B cell (primary cell): ENCODE data around the gene SMTNL2. TPM values are rescaled to one million over a fixed set of nuclear protein-coding genes. Genes with fewer than 3 reads are reported as not detected.

Experiments
- ATAC-seq: fragments of 200-7000 bp; cut with Tn5 transposase; one replicate; pipeline ENCODE4 v1.10.0; 2021; ENCODE audit warnings: low read depth, mild to moderate bottlenecking, moderate number of reproducible peaks, moderate library complexity
- CTCF ChIA-PET: fragments of 350-600 bp; sonication (Branson Sonifier 250); formaldehyde crosslinking; loops from one replicate; lab custom pipeline; 2021; ENCODE audit warnings: antibody characterized with exemption, inconsistent platforms; lab: Charles Lee
- POLR2A ChIA-PET: fragments of 350-600 bp; sonication (Branson Sonifier 250); formaldehyde crosslinking; loops from one replicate; lab custom pipeline; 2021; ENCODE audit warnings: antibody characterized with exemption; lab: Charles Lee
- DNase-seq: peaks from one replicate; pipeline ENCODE4 v3.0.0; 2013
- H2AFZ ChIP-seq: 2 replicates; pipeline ENCODE4 v1.6.1; 2012; ENCODE audit warnings: mild to moderate bottlenecking, low read depth, low read length; ENCODE audit not compliant: insufficient read depth, poor library complexity, severe bottlenecking
- H3K27ac ChIP-seq, 2 donors: 1 replicate in 1 of 2; 2 replicates in 1 of 2; pipeline ENCODE4 v1.5.1; 2012 to 2013; ENCODE audit warnings: low read length in 2 of 2, mild to moderate bottlenecking in 2 of 2, moderate library complexity in 1 of 2
- H3K27me3 ChIP-seq, 4 experiments: fragments of 200-600 bp in 1 of 4; sonication (generic) in 1 of 4; replicated peaks in 1 of 4; 1 replicate in 2 of 4; 2 replicates in 2 of 4; pipeline versions ENCODE4 v1.6.1 to v1.7.0; 2013 to 2016; ENCODE audit warnings: low read length in 3 of 4, mild to moderate bottlenecking in 2 of 4, mixed read lengths in 1 of 4, moderate library complexity in 1 of 4; ENCODE audit not compliant: insufficient read depth in 4 of 4, control insufficient read depth in 3 of 4; ENCODE audit errors: control extremely low read depth in 1 of 4
- H3K36me3 ChIP-seq, 2 experiments: replicated peaks in 1 of 2; 1 replicate in 1 of 2; 2 replicates in 1 of 2; pipeline versions ENCODE4 v1.6.1 to v1.7.1; 2013; ENCODE audit warnings: low read length in 1 of 2; ENCODE audit not compliant: insufficient read depth in 2 of 2, control insufficient read depth in 1 of 2; ENCODE audit errors: control extremely low read depth in 1 of 2, extremely low read depth in 1 of 2
- H3K4me1 ChIP-seq, 2 donors: fragments of 200-600 bp in 1 of 2; sonication (generic) in 1 of 2; 1 replicate in 1 of 2; 2 replicates in 1 of 2; pipeline versions ENCODE4 v1.5.1 to v1.6.1; 2013 to 2017; ENCODE audit warnings: low read length in 2 of 2; ENCODE audit not compliant: control insufficient read depth in 2 of 2, insufficient read depth in 2 of 2
- H3K4me2 ChIP-seq: replicated peaks from 2 replicates; pipeline ENCODE3; 2012; ENCODE audit warnings: mild to moderate bottlenecking, low read depth, low read length; ENCODE audit not compliant: poor library complexity, severe bottlenecking
- H3K4me3 ChIP-seq, 5 experiments: fragments of 200-600 bp in 1 of 5; sonication (generic) in 1 of 5; 1 replicate in 3 of 5; 2 replicates in 2 of 5; pipeline versions ENCODE4 v1.5.1 to v1.7.0; 2011 to 2016; ENCODE audit warnings: low read length in 4 of 5, mild to moderate bottlenecking in 4 of 5, low read depth in 2 of 5, control low read depth in 1 of 5, moderate library complexity in 1 of 5; ENCODE audit not compliant: insufficient read depth in 1 of 5; ENCODE audit errors: control extremely low read depth in 1 of 5, extremely low read depth in 1 of 5
- H3K79me2 ChIP-seq: fragments of 200-600 bp; sonication (generic); one replicate; pipeline ENCODE4 v1.6.0; 2016; ENCODE audit warnings: low read length; ENCODE audit not compliant: control insufficient read depth, insufficient read depth
- H3K9ac ChIP-seq: fragments of 200-600 bp; sonication (generic); 2 replicates; pipeline ENCODE4 v1.6.1; 2017; ENCODE audit warnings: mild to moderate bottlenecking, low read length, moderate library complexity
- H3K9me3 ChIP-seq, 3 donors: one replicate each; pipeline versions ENCODE4 v1.6.1 to v1.7.1; 2013; ENCODE audit warnings: low read length in 2 of 3; ENCODE audit not compliant: control insufficient read depth in 2 of 3, insufficient read depth in 1 of 3; ENCODE audit errors: control extremely low read depth in 1 of 3
- H4K20me1 ChIP-seq: 2 replicates; pipeline ENCODE4 v1.6.0; 2012; ENCODE audit warnings: mild to moderate bottlenecking, low read length; ENCODE audit not compliant: insufficient read depth, control insufficient read depth, poor library complexity, severe bottlenecking
- H3K27ac Mint-ChIP-seq: one replicate; pipeline ENCODE4 v1.8.0; 2021; ENCODE audit warnings: mixed read lengths
- H3K27me3 Mint-ChIP-seq: one replicate; pipeline ENCODE4 v1.8.0; 2021; ENCODE audit warnings: mixed read lengths
- H3K4me1 Mint-ChIP-seq: one replicate; pipeline ENCODE4 v1.8.0; 2021; ENCODE audit warnings: mixed read lengths
- H3K4me3 Mint-ChIP-seq: one replicate; pipeline ENCODE4 v1.8.0; 2021; ENCODE audit warnings: mixed read lengths
- H3K9me3 Mint-ChIP-seq: one replicate; pipeline ENCODE4 v1.8.0; 2022; ENCODE audit warnings: mixed read lengths; ENCODE audit not compliant: insufficient read depth
- CTCF ChIP-seq: fragments of 200-600 bp; IDR thresholded peaks from one replicate; pipeline ENCODE4 v1.8.0; 2022; ENCODE audit warnings: antibody characterized with exemption, mild to moderate bottlenecking
- EZH2 ChIP-seq: IDR thresholded peaks from 2 replicates; pipeline ENCODE4 v1.6.1; 2012; ENCODE audit warnings: borderline replicate concordance, low read depth, mild to moderate bottlenecking, moderate library complexity, low read length; ENCODE audit not compliant: insufficient read depth, poor library complexity, severe bottlenecking
- WGBS: methylation state at CpG from one replicate; pipeline ENCODE4 v1.1.5; 2013; ENCODE audit warnings: missing lambda C conversion rate; ENCODE audit not compliant: insufficient coverage; 5-methylcytosine and 5-hydroxymethylcytosine counted together
- intact Hi-C: fragments of 100-400 bp; cut with micrococcal nuclease; formaldehyde crosslinking; loops from one replicate; pipeline ENCODE4 v1.10.0; 2022
- polyA plus RNA-seq: library from polyadenylated mRNA; depleted of rRNA; stranded (reverse); fragments of >200 nt; gene quantifications from 2 replicates; pipeline ENCODE4 v1.2.3, GENCODE V29; 2012
- total RNA-seq, 2 donors: library from RNA; stranded (reverse); fragments of 120-200 nt in 1 of 2; gene quantifications; 1 replicate in 1 of 2; 2 replicates in 1 of 2; pipeline versions ENCODE4 v1.2.3 to v1.2.4, GENCODE V29; 2013 to 2022

Gene SMTNL2
- total and polyA plus RNA-seq, 2 donors (not counting 1 experiment from before 2014, with no cell fraction given): not detected

GRCh38 chr17:4617590-4618351, 33.4 kb downstream of the SMTNL2 start:
- Histone ChIP-seq H4K20me1 (no peaks in the 10 kb centered on the region), H3K27ac (no peak overlapping the region), H3K36me3 (no peaks in the 10 kb centered on the region), H3K27me3 (peaks cover 0 to 7% (median 1%) of the 10 kb centered on the region in 4 experiments), H3K4me2 (no peak overlapping the region), H2AFZ (no peak overlapping the region), H3K9me3 (peaks cover 3 to 13% (median 8%) of the 10 kb centered on the region in 3 donors), H3K79me2 (no peaks in the 10 kb centered on the region), H3K4me1 (no peaks in the 10 kb centered on the region), H3K9ac (no peak overlapping the region), H3K4me3 (no peak overlapping the region)
- intact Hi-C loops: no loop called here
- no peak for ATAC-seq
- WGBS: 79% methylated on average over 10 of the region's 15 CpGs
- ChIA-PET POLR2A (no interaction called here), CTCF (no interaction called here)
- TF ChIP-seq CTCF (no peak), EZH2 (no peak)
- Mint-ChIP-seq H3K4me1 (no peaks in the 10 kb centered on the region), H3K9me3 (no peaks in the 10 kb centered on the region), H3K27ac (no peak overlapping the region), H3K4me3 (no peak overlapping the region), H3K27me3 (peaks cover 19% of the 10 kb centered on the region)
- DNase-seq: no peak

GRCh38 chr17:4620531-4621101, 36.3 kb downstream of the SMTNL2 start:
- DNase-seq (no peak), ATAC-seq (no peak)
- peaks cover 14% of the 10 kb centered on the region for H3K27me3 Mint-ChIP-seq
- no peak overlapping the region for H3K4me3 Mint-ChIP-seq
- intact Hi-C loops: no loop called here
- H3K9me3 Mint-ChIP-seq: no peaks in the 10 kb centered on the region
- H3K4me3 ChIP-seq: no peak overlapping the region
- H3K4me2 ChIP-seq: no peak overlapping the region
- no peaks in the 10 kb centered on the region for H3K36me3 ChIP-seq
- H4K20me1 ChIP-seq: no peaks in the 10 kb centered on the region
- H3K27me3 ChIP-seq: peaks cover 0 to 7% (median 1%) of the 10 kb centered on the region in 4 experiments
- ChIA-PET POLR2A (no interaction called here), CTCF (interaction anchor here (0.6 kb wide), 1 partner anchor 25 kb away, joined by 3 read pairs; no protein-coding TSS in a partner anchor)
- TF ChIP-seq EZH2: no peak
- TF ChIP-seq CTCF: peak; percentile 31
- H3K4me1 ChIP-seq: no peaks in the 10 kb centered on the region
- H3K9ac ChIP-seq: no peak overlapping the region
- H3K79me2 ChIP-seq: no peaks in the 10 kb centered on the region
- H3K4me1 Mint-ChIP-seq: no peaks in the 10 kb centered on the region
- H3K27ac ChIP-seq: no peak overlapping the region
- no peak overlapping the region for H2AFZ ChIP-seq
- 97% methylated on average over 4 of the region's 4 CpGs for WGBS
- peaks cover 3 to 13% (median 9%) of the 10 kb centered on the region in 3 donors for H3K9me3 ChIP-seq
- H3K27ac Mint-ChIP-seq: no peak overlapping the region
